ENCODE data around the gene CDK19.

DNA sequence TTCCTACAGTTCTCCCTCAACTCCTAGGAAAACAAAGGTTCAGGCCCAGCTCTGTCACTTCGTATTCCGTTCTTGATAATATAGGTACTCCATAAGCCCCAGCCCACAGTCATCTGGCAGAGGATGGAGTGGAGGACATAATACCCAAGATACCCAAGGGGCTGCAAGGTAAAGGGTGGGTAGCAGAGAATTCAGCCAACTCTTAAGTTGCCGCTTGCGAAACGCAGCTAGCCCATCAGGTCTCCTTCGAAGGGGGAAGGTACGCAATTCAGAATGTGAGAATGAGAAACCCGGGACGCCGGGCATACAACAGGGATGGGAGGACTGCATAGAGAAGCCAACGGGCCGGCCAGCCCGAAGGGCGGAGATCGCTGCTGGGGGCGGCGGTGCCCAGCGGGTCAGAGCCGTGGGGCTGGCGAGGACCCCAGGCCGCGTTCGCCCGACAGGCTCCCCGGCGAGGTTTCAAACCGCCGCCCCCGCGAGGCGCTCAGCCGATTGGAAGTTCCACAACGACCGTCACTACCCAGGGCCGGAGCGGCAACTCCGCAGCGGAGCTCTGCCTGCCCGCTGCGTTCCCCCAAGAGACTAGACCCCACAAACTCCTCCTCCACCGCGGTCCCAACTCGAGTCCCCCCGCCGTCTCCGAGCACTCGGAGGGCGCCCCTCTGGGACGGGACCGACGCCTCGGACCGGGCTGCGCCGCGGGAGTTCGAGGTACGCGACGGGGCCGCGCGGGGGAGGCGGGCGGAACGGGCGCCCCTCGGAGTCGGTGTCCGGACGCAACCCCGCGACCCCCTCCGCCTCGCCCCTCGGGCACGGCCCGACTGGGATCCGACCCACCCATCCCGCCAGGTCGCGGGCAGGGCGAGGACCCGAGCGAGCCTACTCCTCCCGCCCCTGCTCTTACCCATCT, 911 bp downstream of the CDK19 start:
- TF ChIP-seq EP300 (IDR thresholded peaks at IDR 0.05), result no peak
- TF ChIP-seq, protein P1, sequence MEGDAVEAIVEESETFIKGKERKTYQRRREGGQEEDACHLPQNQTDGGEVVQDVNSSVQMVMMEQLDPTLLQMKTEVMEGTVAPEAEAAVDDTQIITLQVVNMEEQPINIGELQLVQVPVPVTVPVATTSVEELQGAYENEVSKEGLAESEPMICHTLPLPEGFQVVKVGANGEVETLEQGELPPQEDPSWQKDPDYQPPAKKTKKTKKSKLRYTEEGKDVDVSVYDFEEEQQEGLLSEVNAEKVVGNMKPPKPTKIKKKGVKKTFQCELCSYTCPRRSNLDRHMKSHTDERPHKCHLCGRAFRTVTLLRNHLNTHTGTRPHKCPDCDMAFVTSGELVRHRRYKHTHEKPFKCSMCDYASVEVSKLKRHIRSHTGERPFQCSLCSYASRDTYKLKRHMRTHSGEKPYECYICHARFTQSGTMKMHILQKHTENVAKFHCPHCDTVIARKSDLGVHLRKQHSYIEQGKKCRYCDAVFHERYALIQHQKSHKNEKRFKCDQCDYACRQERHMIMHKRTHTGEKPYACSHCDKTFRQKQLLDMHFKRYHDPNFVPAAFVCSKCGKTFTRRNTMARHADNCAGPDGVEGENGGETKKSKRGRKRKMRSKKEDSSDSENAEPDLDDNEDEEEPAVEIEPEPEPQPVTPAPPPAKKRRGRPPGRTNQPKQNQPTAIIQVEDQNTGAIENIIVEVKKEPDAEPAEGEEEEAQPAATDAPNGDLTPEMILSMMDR (IDR thresholded peaks at IDR 0.05), result no peak
- peak in 1 of 2 donors; percentile 34 for TF ChIP-seq POLR2AphosphoS5 (IDR thresholded peaks at IDR 0.05)

All from upper lobe of left lung (tissue), 4 donors.